Stimulated activated CD4-positive, alpha-beta T cell treated with anti-CD3 and anti-CD28 coated beads, Interleukin-4, amount 100 ng/mL, for 4 hours (primary cell): ENCODE measurements around the gene ROCK2.

Experiments used
- DNase-seq, 2 experiments: peaks; one replicate each; pipeline ENCODE4 v3.0.0-alpha.2; 2020

Gene ROCK2

GRCh38 chr2:11224887-11225286, 119.5 kb downstream of the ROCK2 start:
- no peak for DNase-seq

- no peak for DNase-seq
Observed at GRCh38 chr2:11222845-11223244, 121.6 kb downstream of the ROCK2 start.

- DNase-seq, result no peak
Observed at GRCh38 chr2:11220445-11220844, 124.0 kb downstream of the ROCK2 start.

- DNase-seq, result no peak
Observed at GRCh38 chr2:11215407-11215806, 129.0 kb downstream of the ROCK2 start.

- no peak for DNase-seq
Observed at GRCh38 chr2:11214770-11215169, 129.7 kb downstream of the ROCK2 start.

- no peak for DNase-seq
Observed at GRCh38 chr2:11213975-11214374, 130.5 kb downstream of the ROCK2 start.

- DNase-seq, result no peak
Observed at GRCh38 chr2:11213090-11213638, 131.3 kb downstream of the ROCK2 start.

- no peak for DNase-seq
Observed at GRCh38 chr2:11212645-11213044, 131.8 kb downstream of the ROCK2 start.

- no peak for DNase-seq
Observed at GRCh38 chr2:11208083-11208482, 136.4 kb downstream of the ROCK2 start.

GRCh38 chr2:11203480-11203879, 141.0 kb downstream of the ROCK2 start:
- no peak for DNase-seq

- no peak for DNase-seq
Observed at GRCh38 chr2:11201969-11202368, 142.5 kb downstream of the ROCK2 start.

- DNase-seq, result no peak
Observed at GRCh38 chr2:11200651-11201050, 143.8 kb downstream of the ROCK2 start.

GRCh38 chr2:11196246-11196645, 148.2 kb downstream of the ROCK2 start:
- no peak for DNase-seq

- DNase-seq, result no peak
Observed at GRCh38 chr2:11187731-11188130, 156.7 kb downstream of the ROCK2 start.

GRCh38 chr2:11187083-11187619, 157.3 kb downstream of the ROCK2 start:
- DNase-seq, result no peak

- DNase-seq, result no peak
Observed at GRCh38 chr2:11186145-11186544, 158.3 kb downstream of the ROCK2 start.

GRCh38 chr2:11182951-11183350, 161.5 kb downstream of the ROCK2 start:
- no peak for DNase-seq

GRCh38 chr2:11180653-11181052, 163.8 kb downstream of the ROCK2 start:
- no peak for DNase-seq

- no peak for DNase-seq
Observed at GRCh38 chr2:11179899-11180298, 164.5 kb downstream of the ROCK2 start.

GRCh38 chr2:11179196-11179595, 165.2 kb downstream of the ROCK2 start:
- no peak for DNase-seq

- no peak for DNase-seq
Observed at GRCh38 chr2:11177871-11178690, 166.4 kb downstream of the ROCK2 start.

- no peak for DNase-seq
Observed at GRCh38 chr2:11175293-11175795, 169.1 kb downstream of the ROCK2 start.

GRCh38 chr2:11174222-11174621, 170.2 kb downstream of the ROCK2 start:
- no peak for DNase-seq

- no peak for DNase-seq
Observed at GRCh38 chr2:11169333-11169732, 175.1 kb downstream of the ROCK2 start.
